A549 treated with GW870086 at 1 μM for 4 hours (cell line): ENCODE measurements around the gene ZNF592. TPM values are rescaled to one million over a fixed set of nuclear protein-coding genes. Genes with fewer than 3 reads are reported as not detected.

ENCODE experiments used
- total RNA-seq: library from RNA; stranded (reverse); fragments of 200-300 nt; extraction: Qiagen RNA extraction; gene quantifications from 5 replicates; pipeline ENCODE4 v1.2.3, GENCODE V29; 2022; ENCODE audit warnings: low read depth

Gene ZNF592
- total RNA-seq, result 16.2 to 23.5 TPM (median 20.5 TPM) in 5 replicates

GRCh38 chr15:84748274-84749110 lies at the start of gene ZNF592:
ZNF592 (plus strand) TSS chr15:84748592; CDS start chr15:84782676, 34,084 bp downstream.

GRCh38 chr15:84716036-84716732 lies 32.2 kb upstream of the ZNF592 start, which contains the start of gene SEC11A:
SEC11A (minus strand) TSS chr15:84716139; CDS start chr15:84716075, 64 bp downstream.

GRCh38 chr15:84816694-84817465 lies 68.5 kb downstream of the ZNF592 start, which contains the start of gene ALPK3:
ALPK3 (plus strand) TSS chr15:84817356; CDS start chr15:84817453, 97 bp downstream.

Other genes starting within 250 kb of the ZNF592 start
- gene ZSCAN2, start 147.6 kb upstream of the ZNF592 start, total RNA-seq, result 12.8 to 15.6 TPM (median 14.4 TPM) in 5 replicates
- gene WDR73, start 94.3 kb upstream of the ZNF592 start, total RNA-seq, result 36.1 to 45.9 TPM (median 39.2 TPM) in 5 replicates
- gene NMB, start 90.4 kb upstream of the ZNF592 start, total RNA-seq, result 17.2 to 26.0 TPM (median 22.8 TPM) in 5 replicates
- gene SEC11A, start 32.5 kb upstream of the ZNF592 start, total RNA-seq, result 324 to 422 TPM (median 331 TPM) in 5 replicates
- gene ALPK3, start 68.8 kb downstream of the ZNF592 start, total RNA-seq, result 0.03 to 0.48 TPM (median 0.32 TPM) in 5 replicates
- not detected in 5 replicates for gene SLC28A1, start 136.1 kb downstream of the ZNF592 start, total RNA-seq
- 22.4 to 28.8 TPM (median 27.8 TPM) in 5 replicates for gene PDE8A, start 233.3 kb downstream of the ZNF592 start, total RNA-seq